DOHH2 (cell line): ENCODE measurements around the gene MED16.

ENCODE experiments used
- H3F3A ChIP-seq: fragments of 200-600 bp; sonication (generic), shearing (Covaris generic); 2 replicates; pipeline ENCODE4 v1.6.0; 2016; ENCODE audit warnings: antibody characterized with exemption, mild to moderate bottlenecking; ENCODE audit not compliant: control insufficient read depth, insufficient read depth
- H3K27ac ChIP-seq: fragments of 200-600 bp; sonication (generic); 2 replicates; pipeline ENCODE4 v1.5.1; 2014; ENCODE audit warnings: low read depth, mild to moderate bottlenecking, low read length, moderate library complexity
- H3K27me3 ChIP-seq: fragments of 200-600 bp; sonication (generic); 2 replicates; pipeline ENCODE4 v1.6.1; 2014; ENCODE audit warnings: mild to moderate bottlenecking, low read length, mixed read lengths; ENCODE audit not compliant: control insufficient read depth
- H3K36me3 ChIP-seq: fragments of 200-600 bp; sonication (generic); 2 replicates; pipeline ENCODE4 v1.6.1; 2014; ENCODE audit warnings: mild to moderate bottlenecking, low read length, moderate library complexity, mixed read lengths; ENCODE audit not compliant: control insufficient read depth
- H3K4me1 ChIP-seq: fragments of 200-600 bp; sonication (generic); 2 replicates; pipeline ENCODE4 v1.6.1; 2014; ENCODE audit warnings: mild to moderate bottlenecking, low read length, mixed read lengths; ENCODE audit not compliant: control insufficient read depth
- H3K4me2 ChIP-seq: fragments of 200-600 bp; sonication (generic); 2 replicates; pipeline ENCODE4 v1.6.0; 2014; ENCODE audit warnings: mild to moderate bottlenecking, low read length, moderate library complexity
- H3K4me3 ChIP-seq: fragments of 200-600 bp; sonication (generic); 2 replicates; pipeline ENCODE4 v1.5.1; 2014; ENCODE audit warnings: mild to moderate bottlenecking, low read length, mixed read lengths
- H3K79me2 ChIP-seq: fragments of 200-600 bp; sonication (generic); 2 replicates; pipeline ENCODE4 v1.6.1; 2014; ENCODE audit warnings: mild to moderate bottlenecking, low read length, mixed read lengths; ENCODE audit not compliant: control insufficient read depth
- H3K9me2 ChIP-seq: fragments of 200-600 bp; sonication (generic); replicated peaks from 2 replicates; pipeline ENCODE4 v1.6.1; 2014; ENCODE audit warnings: mild to moderate bottlenecking, low read length, mixed read lengths; ENCODE audit not compliant: control insufficient read depth
- H3K9me3 ChIP-seq: fragments of 200-600 bp; sonication (generic); 2 replicates; pipeline ENCODE4 v1.6.1; 2014; ENCODE audit warnings: antibody characterized with exemption, low read length, mixed read lengths; ENCODE audit not compliant: control insufficient read depth, insufficient read depth
- H4K20me1 ChIP-seq: fragments of 200-600 bp; sonication (generic); 2 replicates; pipeline ENCODE4 v1.6.0; 2014; ENCODE audit warnings: low read depth, mild to moderate bottlenecking, antibody characterized with exemption, low read length, moderate library complexity; ENCODE audit not compliant: control insufficient read depth, insufficient read depth
- CTCF ChIP-seq: fragments of 200-600 bp; sonication (generic); IDR thresholded peaks from one replicate; pipeline ENCODE4 v1.5.1; 2014; ENCODE audit warnings: antibody characterized with exemption, mild to moderate bottlenecking, low read depth, low read length; ENCODE audit not compliant: poor library complexity, severe bottlenecking
- EZH2phosphoT487 ChIP-seq: fragments of 200-600 bp; sonication (generic); IDR thresholded peaks from 2 replicates; pipeline ENCODE4 v1.6.1; 2017; ENCODE audit warnings: borderline replicate concordance, mild to moderate bottlenecking, antibody characterized with exemption, low read length, moderate library complexity, mixed read lengths

The MED16 gene

DNA sequence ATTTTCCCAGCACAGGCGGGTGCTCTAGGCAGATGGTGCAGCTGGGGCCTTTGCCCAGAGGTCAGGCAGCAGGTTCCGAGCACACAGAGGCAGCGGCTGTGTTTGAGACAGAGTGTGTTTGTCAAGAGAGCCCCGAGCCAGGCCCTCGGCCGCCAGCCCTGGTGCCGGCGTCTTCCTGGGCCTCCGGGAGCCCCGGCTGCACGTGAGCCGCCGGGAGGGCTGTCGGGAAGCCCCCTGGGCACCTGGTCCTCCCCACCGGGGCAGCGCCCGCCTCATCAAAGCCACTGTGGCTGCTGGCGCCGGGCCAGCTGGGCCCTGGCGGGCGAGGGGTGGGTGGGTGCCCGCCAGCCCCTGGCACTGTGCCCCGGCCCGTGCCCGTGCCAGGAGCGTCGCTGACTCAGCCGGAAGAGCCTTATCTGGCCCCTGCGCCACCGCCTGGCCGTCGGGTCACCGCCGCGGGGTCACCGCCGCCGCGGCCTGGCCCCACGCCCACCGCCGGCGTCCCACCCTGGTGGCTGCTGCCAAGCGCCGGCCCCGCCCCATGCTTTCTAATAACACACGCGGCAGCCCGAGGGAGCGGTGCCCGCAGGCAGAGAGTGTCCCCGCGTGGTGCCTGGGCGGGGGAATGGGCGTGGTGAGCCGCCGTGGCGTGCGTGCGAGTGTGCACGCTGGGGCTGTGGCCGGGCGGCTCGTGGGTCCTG, 47.8 kb upstream of the MED16 start:
- Histone ChIP-seq H3K27me3 (peaks cover 24% of the 10 kb centered on the region), H3F3A (no peaks in the 10 kb centered on the region), H3K4me2 (peak overlapping the region; percentile 14; the same call in 1 of the 2 replicates), H3K4me3 (no peak overlapping the region), H3K9me2 (no peaks in the 10 kb centered on the region), H4K20me1 (no peaks in the 10 kb centered on the region), H3K79me2 (no peaks in the 10 kb centered on the region), H3K27ac (no peak overlapping the region), H3K9me3 (no peaks in the 10 kb centered on the region), H3K4me1 (no peaks in the 10 kb centered on the region; the same call in 1 of the 2 replicates), H3K36me3 (no peaks in the 10 kb centered on the region)
- peak; percentile 16 for TF ChIP-seq CTCF
- 0 out of 2 replicates have a peak, but pooled peaks have one; percentile 26 for TF ChIP-seq EZH2phosphoT487

DNA sequence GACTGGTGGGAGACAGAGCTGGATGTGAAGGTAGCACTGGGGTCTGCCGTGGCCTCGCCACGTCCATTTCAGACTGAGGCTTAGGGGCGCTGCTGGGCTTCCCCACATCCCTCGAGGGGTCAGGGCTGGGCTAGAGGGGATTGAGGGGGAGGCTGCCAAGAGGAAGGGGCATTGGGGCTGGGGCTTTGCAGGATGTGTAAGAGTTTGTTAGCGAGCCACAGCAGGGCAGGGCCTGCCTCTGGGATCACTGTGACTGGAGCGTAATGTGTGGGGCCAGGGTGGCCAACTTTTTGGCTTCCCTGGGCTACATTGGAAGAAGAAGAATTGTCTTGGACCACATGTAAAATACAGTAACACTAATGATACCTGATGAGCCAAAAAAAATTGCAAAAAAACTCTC, 46.9 kb upstream of the MED16 start:
- no peaks in the 10 kb centered on the region for H3F3A ChIP-seq
- peaks cover 24% of the 10 kb centered on the region for H3K27me3 ChIP-seq
- no peak overlapping the region for H3K4me3 ChIP-seq
- no peak for TF ChIP-seq EZH2phosphoT487
- no peak for TF ChIP-seq CTCF
- no peaks in the 10 kb centered on the region for H3K9me3 ChIP-seq
- H3K27ac ChIP-seq, result no peak overlapping the region
- no peak overlapping the region for H3K4me2 ChIP-seq
- H3K36me3 ChIP-seq, result no peaks in the 10 kb centered on the region
- no peaks in the 10 kb centered on the region; the same call in 1 of the 2 replicates for H3K4me1 ChIP-seq
- H3K9me2 ChIP-seq, result no peaks in the 10 kb centered on the region
- H3K79me2 ChIP-seq, result no peaks in the 10 kb centered on the region
- no peaks in the 10 kb centered on the region for H4K20me1 ChIP-seq

- no peaks in the 10 kb centered on the region; the same call in 1 of the 2 replicates for H3K4me1 ChIP-seq
- no peak overlapping the region for H3K4me2 ChIP-seq
- H3K4me3 ChIP-seq, result no peak overlapping the region
- no peaks in the 10 kb centered on the region for H3K79me2 ChIP-seq
- no peak for TF ChIP-seq CTCF
- no peak for TF ChIP-seq EZH2phosphoT487
- no peaks in the 10 kb centered on the region for H3K36me3 ChIP-seq
- H3K9me2 ChIP-seq, result no peaks in the 10 kb centered on the region
- peaks cover 24% of the 10 kb centered on the region for H3K27me3 ChIP-seq
- no peaks in the 10 kb centered on the region for H4K20me1 ChIP-seq
- H3F3A ChIP-seq, result no peaks in the 10 kb centered on the region
- no peak overlapping the region for H3K27ac ChIP-seq
- no peaks in the 10 kb centered on the region for H3K9me3 ChIP-seq
Observed at GRCh38 chr19:939439-939838, 46.5 kb upstream of the MED16 start.
